H1 (cell line): Measurements from ENCODE around the gene SLC35G2. TPM values are rescaled to one million over a fixed set of nuclear protein-coding genes. Genes with fewer than 3 reads are reported as not detected.

Source experiments
- CTCF ChIA-PET: fragments of 300-600 bp; sonication (Branson Sonifier 250); formaldehyde crosslinking; loops from one replicate; lab custom pipeline; 2021; ENCODE audit not compliant: partially characterized antibody; lab: Charles Lee
- POLR2A ChIA-PET: fragments of 300-600 bp; sonication (Branson Sonifier 250); formaldehyde crosslinking; loops from one replicate; lab custom pipeline; 2021; ENCODE audit warnings: inconsistent platforms; ENCODE audit not compliant: partially characterized antibody; lab: Charles Lee
- DNase-seq, 2 experiments: peaks; one replicate each; pipeline versions ENCODE4 v3.0.0 to v3.0.0-alpha.2; 2010 to 2022; ENCODE audit warnings: low spot score in 2 of 2, low read depth in 1 of 2, mixed read lengths in 1 of 2
- FAIRE-seq: peaks from 2 replicates; lab custom pipeline; 2011; peaks lifted over from hg19 to GRCh38; lab: Jason Lieb, UNC
- H2AFZ ChIP-seq: 2 replicates; pipeline ENCODE4 v1.8.1; 2012; ENCODE audit warnings: low read length, inconsistent platforms
- H2AK5ac ChIP-seq: 2 replicates; pipeline ENCODE4 v1.6.1; 2013; ENCODE audit warnings: low read depth, low read length
- H2BK120ac ChIP-seq: replicated peaks from 2 replicates; pipeline ENCODE3; 2013; ENCODE audit warnings: low read depth, low read length, inconsistent platforms
- H2BK12ac ChIP-seq: 2 replicates; pipeline ENCODE4 v1.6.1; 2013; ENCODE audit warnings: low read depth, low read length
- H2BK15ac ChIP-seq: 2 replicates; pipeline ENCODE4 v1.6.1; 2013; ENCODE audit warnings: low read length
- H2BK20ac ChIP-seq: 2 replicates; pipeline ENCODE4 v1.6.1; 2013; ENCODE audit warnings: low read length
- H2BK5ac ChIP-seq: 2 replicates; pipeline ENCODE4 v1.6.1; 2013; ENCODE audit warnings: low read depth, low read length
- H3K14ac ChIP-seq: 2 replicates; pipeline ENCODE4 v1.6.1; 2013; ENCODE audit warnings: inconsistent platforms; ENCODE audit not compliant: insufficient read length
- H3K18ac ChIP-seq: 2 replicates; pipeline ENCODE4 v1.6.1; 2013; ENCODE audit warnings: low read length; ENCODE audit errors: extremely low read depth
- H3K23ac ChIP-seq: 2 replicates; pipeline ENCODE4 v1.6.1; 2013; ENCODE audit warnings: inconsistent platforms; ENCODE audit not compliant: insufficient read length
- H3K23me2 ChIP-seq: 2 replicates; pipeline ENCODE4 v1.6.1; 2013; ENCODE audit warnings: low read depth, low read length
- H3K27ac ChIP-seq: 2 replicates; pipeline ENCODE4 v1.6.1; 2011; ENCODE audit warnings: low read depth, low read length, inconsistent platforms
- H3K27me3 ChIP-seq, 4 experiments: replicated peaks in 1 of 4; 1 replicate in 1 of 4; 2 replicates in 3 of 4; pipeline versions ENCODE4 v1.6.1 to v1.8.1; 2011 to 2013; ENCODE audit warnings: low read length in 3 of 4, mild to moderate bottlenecking in 3 of 4, inconsistent platforms in 2 of 4, mixed read lengths in 2 of 4, moderate library complexity in 1 of 4; ENCODE audit not compliant: control insufficient read depth in 3 of 4, insufficient read depth in 3 of 4; ENCODE audit errors: extremely low read depth in 1 of 4
- H3K36me3 ChIP-seq, 4 experiments: 2 replicates each; pipeline versions ENCODE4 v1.6.1 to v1.8.1; 2011 to 2013; ENCODE audit warnings: mild to moderate bottlenecking in 4 of 4, low read length in 3 of 4, moderate library complexity in 2 of 4, control low read depth in 1 of 4, inconsistent platforms in 1 of 4; ENCODE audit not compliant: insufficient read depth in 4 of 4, control insufficient read depth in 2 of 4
- H3K4ac ChIP-seq: replicated peaks from 2 replicates; pipeline ENCODE3; 2013; ENCODE audit warnings: low read length, low read depth, mixed read lengths, inconsistent platforms; ENCODE audit not compliant: insufficient read length
- H3K4me1 ChIP-seq, 4 experiments: replicated peaks in 1 of 4; 1 replicate in 1 of 4; 2 replicates in 3 of 4; pipeline versions ENCODE4 v1.6.1 to v1.8.1; 2011 to 2013; ENCODE audit warnings: low read length in 3 of 4, inconsistent platforms in 2 of 4, mixed read lengths in 1 of 4; ENCODE audit not compliant: insufficient read depth in 4 of 4, control insufficient read depth in 3 of 4
- H3K4me2 ChIP-seq, 2 experiments: 2 replicates each; pipeline versions ENCODE4 v1.6.1 to v1.8.1; 2011 to 2013; ENCODE audit warnings: low read depth in 2 of 2, low read length in 2 of 2, control low read depth in 1 of 2, inconsistent platforms in 1 of 2, mild to moderate bottlenecking in 1 of 2; ENCODE audit not compliant: insufficient read depth in 1 of 2
- H3K4me3 ChIP-seq, 4 experiments: fragments of 200-600, 300-600 bp in 1 of 4; sonication (generic), shearing (Covaris generic), sonication (Bioruptor Twin) in 1 of 4; 2 replicates each; pipeline versions ENCODE4 v1.5.1 to v1.8.1; 2011 to 2016; ENCODE audit warnings: low read length in 4 of 4, low read depth in 3 of 4, control low read depth in 2 of 4, inconsistent platforms in 2 of 4, mild to moderate bottlenecking in 2 of 4, mixed read lengths in 1 of 4, moderate library complexity in 1 of 4; ENCODE audit not compliant: insufficient read depth in 2 of 4; ENCODE audit errors: extremely low read depth in 1 of 4
- H3K56ac ChIP-seq: replicated peaks from 2 replicates; pipeline ENCODE3; 2013; ENCODE audit warnings: low read depth, mild to moderate bottlenecking, mixed read lengths, low read length, inconsistent platforms; ENCODE audit not compliant: insufficient read length
- H3K79me1 ChIP-seq: 2 replicates; pipeline ENCODE4 v1.6.1; 2013; ENCODE audit warnings: low read depth, low read length, control low read depth
- H3K79me2 ChIP-seq, 2 experiments: 2 replicates each; pipeline versions ENCODE4 v1.6.1 to v1.8.1; 2012 to 2013; ENCODE audit warnings: low read length in 2 of 2, mild to moderate bottlenecking in 2 of 2, inconsistent platforms in 1 of 2; ENCODE audit not compliant: insufficient read depth in 2 of 2, control insufficient read depth in 1 of 2
- H3K9ac ChIP-seq, 4 experiments: replicated peaks in 1 of 4; 1 replicate in 1 of 4; 2 replicates in 3 of 4; pipeline versions ENCODE4 v1.6.1 to v1.8.1; 2011 to 2013; ENCODE audit warnings: low read depth in 3 of 4, low read length in 3 of 4, control low read depth in 2 of 4, mild to moderate bottlenecking in 2 of 4, moderate library complexity in 2 of 4, inconsistent platforms in 1 of 4; ENCODE audit errors: extremely low read depth in 1 of 4
- H3K9me3 ChIP-seq, 2 experiments: 2 replicates each; pipeline versions ENCODE4 v1.6.1 to v1.8.1; 2012 to 2013; ENCODE audit warnings: mild to moderate bottlenecking in 2 of 2, moderate library complexity in 2 of 2, control low read depth in 1 of 2, inconsistent platforms in 1 of 2, low read depth in 1 of 2, low read length in 1 of 2, mixed read lengths in 1 of 2; ENCODE audit not compliant: insufficient read depth in 2 of 2
- H4K20me1 ChIP-seq, 2 experiments: replicated peaks in 1 of 2; 2 replicates each; pipeline versions ENCODE3 to v1.8.1; 2011 to 2013; ENCODE audit warnings: inconsistent platforms in 2 of 2, low read length in 2 of 2, mild to moderate bottlenecking in 1 of 2; ENCODE audit not compliant: insufficient read depth in 2 of 2, control insufficient read depth in 1 of 2
- H4K5ac ChIP-seq: 2 replicates; pipeline ENCODE4 v1.6.1; 2013; ENCODE audit warnings: low read length, low read depth, mixed read lengths, inconsistent platforms; ENCODE audit not compliant: insufficient read length
- H4K8ac ChIP-seq: 2 replicates; pipeline ENCODE4 v1.8.0; 2013; ENCODE audit warnings: mild to moderate bottlenecking, moderate library complexity, low read length, inconsistent platforms; ENCODE audit not compliant: insufficient read depth; ENCODE audit errors: extremely low read depth
- H4K91ac ChIP-seq: replicated peaks from 2 replicates; pipeline ENCODE3; 2013; ENCODE audit warnings: low read length, mixed read lengths, inconsistent platforms; ENCODE audit not compliant: insufficient read length
- BACH1 ChIP-seq: IDR thresholded peaks from 2 replicates; pipeline ENCODE4 v1.6.1; 2012; ENCODE audit warnings: low read length, improper control_type of control experiment
- CBX5 ChIP-seq: fragments of 300-800, 300-1000 bp; sonication (generic); IDR thresholded peaks from 2 replicates; pipeline ENCODE4 v1.7.1; 2016; ENCODE audit warnings: antibody characterized with exemption, low read length, low read depth
- CBX8 ChIP-seq: fragments of 300-800, 300-1000 bp; sonication (generic); IDR thresholded peaks from 2 replicates; pipeline ENCODE4 v1.7.1; 2016; ENCODE audit warnings: low read depth, low read length, borderline replicate concordance
- CREB1 ChIP-seq: IDR thresholded peaks from 2 replicates; pipeline ENCODE4 v1.6.1; 2012; ENCODE audit warnings: inconsistent platforms
- GTF2F1 ChIP-seq: IDR thresholded peaks from 2 replicates; pipeline ENCODE4 v1.6.1; 2012; ENCODE audit warnings: low read depth, low read length, improper control_type of control experiment, borderline replicate concordance
- JUN ChIP-seq: IDR thresholded peaks from 2 replicates; pipeline ENCODE4 v1.6.1; 2011; ENCODE audit warnings: low read depth, mild to moderate bottlenecking, improper control_type of control experiment, low read length
- POLR2A ChIP-seq, 2 experiments: IDR thresholded peaks; 1 replicate in 1 of 2; 2 replicates in 1 of 2; pipeline ENCODE4 v1.6.1; 2011; ENCODE audit warnings: low read depth in 2 of 2, low read length in 2 of 2, mild to moderate bottlenecking in 2 of 2; ENCODE audit errors: control extremely low read depth in 1 of 2
- POU5F1 ChIP-seq: IDR thresholded peaks from 2 replicates; pipeline ENCODE4 v1.6.1; 2011; ENCODE audit warnings: low read depth, mild to moderate bottlenecking, low read length, moderate library complexity
- SIN3A ChIP-seq, 2 experiments: IDR thresholded peaks in 1 of 2; conservative IDR thresholded peaks in 1 of 2; 2 replicates each; pipeline ENCODE4 v1.6.1; 2011 to 2012; ENCODE audit warnings: low read length in 2 of 2, improper control_type of control experiment in 1 of 2, low read depth in 1 of 2, mild to moderate bottlenecking in 1 of 2
- SIRT6 ChIP-seq: IDR thresholded peaks from one replicate; pipeline ENCODE4 v1.7.1; 2012; ENCODE audit warnings: low read length, inconsistent platforms
- WGBS, 2 experiments: shearing (Covaris generic) in 1 of 2; methylation state at CpG; one replicate each; pipeline versions ENCODE4 v1.1.6 to v1.1.7; 2013 to 2015; ENCODE audit warnings: low lambda C conversion rate in 2 of 2, mixed read lengths in 2 of 2, inconsistent platforms in 1 of 2, low coverage in 1 of 2, missing lambda C conversion rate in 1 of 2; ENCODE audit not compliant: insufficient replicate concordance in 2 of 2, insufficient coverage in 1 of 2, insufficient read length in 1 of 2; ENCODE audit errors: extremely low coverage in 1 of 2, missing lambda C conversion rate in 1 of 2; 5-methylcytosine and 5-hydroxymethylcytosine counted together
- polyA plus RNA-seq, 7 experiments: library from polyadenylated mRNA; depleted of rRNA in 3 of 7; stranded (reverse) in 5 of 7; unstranded in 2 of 7; fragments of >200 nt in 5 of 7; fragments of 200-250 nt in 2 of 7; gene quantifications; 1 replicate in 5 of 7; 2 replicates in 1 of 7; 4 replicates in 1 of 7; pipeline versions ENCODE4 v1.2.1 to v1.2.3, GENCODE V29; 2011 to 2013; ENCODE audit warnings: missing spikeins in 2 of 7, mixed read lengths in 2 of 7
- total RNA-seq: library from RNA; stranded (reverse); fragmentation: NEBNext Ultra II Directional; extraction: Animal tissue kit (Norgen Biotek cat#: 25700); gene quantifications from 2 replicates; pipeline ENCODE4 v1.2.1, GENCODE V29; 2021

The SLC35G2 gene
- total and polyA plus RNA-seq, 2 of the 8 experiments (the other 6 are each of a cell fraction or from before 2014, with no cell fraction given), result 5.2 to 6.4 TPM

GRCh38 chr3:136861890-136862616 is 43.1 kb downstream of the SLC35G2 start, which contains the start of gene NCK1:
TSS of gene NCK1 (plus strand) at chr3:136862208. CDS start at chr3:136928002, 65,794 bp downstream.
- H3K18ac ChIP-seq, result peak within 1 kb of the TSS; percentile 91
- H2BK5ac ChIP-seq, result peak within 1 kb of the TSS; percentile 97
- H4K8ac ChIP-seq, result no peak within 1 kb of the TSS
- no peak within 1 kb of the TSS for H3K23ac ChIP-seq
- no peaks in the 10 kb centered on the region for H3K9me3 ChIP-seq
- H3K27me3 ChIP-seq, result no peaks in the 10 kb centered on the region
- peaks cover 0 to 9% (median 1%) of the 10 kb centered on the region in 4 experiments; a peak in 3 of 7 replicates for H3K4me1 ChIP-seq
- H2AFZ ChIP-seq, result peak within 1 kb of the TSS; percentile 14; the same call in 1 of the 2 replicates
- H3K4ac ChIP-seq, result peak within 1 kb of the TSS; percentile 97
- H4K5ac ChIP-seq, result peak within 1 kb of the TSS; percentile 92
- ChIA-PET POLR2A (interaction anchor here (0.9 to 5.8 kb wide), 15 partner anchors 10 to 110 kb away, joined by 3 to 39 read pairs (median 4); partner anchors contain the start of genes SLC35G2 and STAG1), CTCF (interaction anchor here (0.9 to 3.5 kb wide), 4 partner anchors 8 to 109 kb away, joined by 3 to 11 read pairs (median 6); partner anchors contain the start of gene STAG1)
- no peak for FAIRE-seq
- peak within 1 kb of the TSS; percentile 70 for H3K27ac ChIP-seq
- no peak within 1 kb of the TSS for H2AK5ac ChIP-seq
- peak; percentile 91 to 94 for DNase-seq
- peak within 1 kb of the TSS; percentile 61 to 88 (median 84) for H3K4me3 ChIP-seq
- H3K79me1 ChIP-seq, result no peaks in the 10 kb centered on the region
- H3K9ac ChIP-seq, result peak within 1 kb of the TSS; percentile 53 to 76 (median 68)
- 1% methylated on average over 54 of the region's 67 CpGs; no CpG with 5 or more reads in 1 of the 2 experiments for WGBS, 2 experiments
- H3K56ac ChIP-seq, result peak within 1 kb of the TSS; percentile 89
- H3K79me2 ChIP-seq, result peaks cover 0 to 65% of the 10 kb centered on the region in 2 experiments; a peak in 2 of 4 replicates
- peak within 1 kb of the TSS; percentile 99 for H4K91ac ChIP-seq
- H2BK120ac ChIP-seq, result peak within 1 kb of the TSS; percentile 78
- H2BK20ac ChIP-seq, result no peak within 1 kb of the TSS; the same call in 1 of the 2 replicates
- H3K14ac ChIP-seq, result no peak within 1 kb of the TSS
- peak within 1 kb of the TSS; percentile 76 to 97 for H3K4me2 ChIP-seq
- H3K36me3 ChIP-seq, result peaks cover 0 to 3% (median 1%) of the 10 kb centered on the region in 4 experiments; a peak in 3 of 8 replicates
- peak within 1 kb of the TSS; percentile 75; the same call in 1 of the 2 replicates for H2BK12ac ChIP-seq
- peaks cover 11% of the 10 kb centered on the region for H3K23me2 ChIP-seq
- no peak within 1 kb of the TSS for H2BK15ac ChIP-seq
- peaks cover 3% of the 10 kb centered on the region in 2 experiments for H4K20me1 ChIP-seq
- TF ChIP-seq CREB1, result peak; percentile 84
- peak; percentile 33; the same call in 1 of the 2 replicates for TF ChIP-seq BACH1
- no peak for TF ChIP-seq CBX5
- no peak for TF ChIP-seq SIRT6
- no peak for TF ChIP-seq POU5F1
- peak in 1 of 2 experiments; percentile 77; a peak in 1 of 4 replicates for TF ChIP-seq SIN3A (conservative IDR thresholded peaks at IDR 0.05 in 1 of 2, IDR thresholded peaks at IDR 0.05 in 1 of 2; ENCODE audit: low read depth in 1 of 2, low read length in 2 of 2)
- TF ChIP-seq POLR2A (IDR thresholded peaks at IDR 0.05; ENCODE audit: control extremely low read depth in 1 of 2, low read depth in 2 of 2, low read length in 2 of 2), result peak; percentile 55 to 90
- TF ChIP-seq GTF2F1, result no peak
- TF ChIP-seq CBX8, result no peak
- no peak for TF ChIP-seq JUN
